Stomach (tissue), 9 donors: ENCODE measurements around the gene NANS. TPM values are rescaled to one million over a fixed set of nuclear protein-coding genes. Genes with fewer than 3 reads are reported as not detected.

Source experiments
- DNase-seq, 2 donors: peaks; one replicate each; pipeline versions ENCODE4 v3.0.0 to v3.0.0-alpha.2; 2013 to 2019
- H3K27ac ChIP-seq, 5 donors: fragments of 200-600 bp in 4 of 5; sonication (generic) in 4 of 5; one replicate each; pipeline ENCODE4 v1.5.1; 2013 to 2019; ENCODE audit warnings: mild to moderate bottlenecking in 1 of 5, moderate library complexity in 1 of 5
- H3K27me3 ChIP-seq, 3 donors: fragments of 200-600 bp; sonication (generic); one replicate each; pipeline ENCODE4 v1.5.1; 2017 to 2019; ENCODE audit warnings: mixed run types in 1 of 3
- H3K36me3 ChIP-seq, 4 donors: fragments of 200-600 bp; sonication (generic); 1 replicate in 3 of 4; 2 replicates in 1 of 4; pipeline ENCODE4 v1.5.1; 2016 to 2019
- H3K4me1 ChIP-seq, 4 donors: fragments of 200-600 bp; sonication (generic); one replicate each; pipeline ENCODE4 v1.5.1; 2016 to 2019
- H3K4me3 ChIP-seq, 4 donors: fragments of 200-600 bp; sonication (generic) in 3 of 4; one replicate each; pipeline ENCODE4 v1.5.1; 2016 to 2019; ENCODE audit warnings: mild to moderate bottlenecking in 1 of 4
- H3K9me3 ChIP-seq, 4 donors: fragments of 200-600 bp; sonication (generic); one replicate each; pipeline ENCODE4 v1.5.1; 2016 to 2019
- CTCF ChIP-seq, 7 experiments: fragments of 450-650 bp in 4 of 7; fragments of 200-600 bp in 3 of 7; sonication (generic) in 3 of 7; IDR thresholded peaks; one replicate each; pipeline ENCODE4 v1.5.1; 2016 to 2019; ENCODE audit warnings: antibody characterized with exemption in 7 of 7, control low read depth in 2 of 7, mild to moderate bottlenecking in 1 of 7
- EP300 ChIP-seq: sonication (generic); formaldehyde crosslinking; IDR thresholded peaks from one replicate; pipeline ENCODE4 v1.6.1; 2017; ENCODE audit warnings: antibody characterized with exemption
- POLR2A ChIP-seq, 4 donors: fragments of 450-650 bp; IDR thresholded peaks; one replicate each; pipeline ENCODE4 v1.6.1; 2016; ENCODE audit warnings: antibody characterized with exemption in 4 of 4, control low read depth in 2 of 4, mild to moderate bottlenecking in 1 of 4, moderate library complexity in 1 of 4
- POLR2AphosphoS5 ChIP-seq, 3 donors: sonication (generic); formaldehyde crosslinking; IDR thresholded peaks; one replicate each; pipeline ENCODE4 v1.6.1; 2016; ENCODE audit warnings: antibody characterized with exemption in 3 of 3
- WGBS, 5 donors: extraction: QIAGEN DNeasy Blood & Tissue Kit in 3 of 5; methylation state at CpG; one replicate each; pipeline versions ENCODE4 v1.1.5 to v1.1.7; 2013 to 2018; 5-methylcytosine and 5-hydroxymethylcytosine counted together
- intact Hi-C: fragments of 100-400 bp; cut with DNase I; formaldehyde crosslinking; loops from one replicate; pipeline ENCODE4 v1.15.1; 2023; ENCODE audit warnings: low total_unique reads
- polyA plus RNA-seq, 3 donors: library from polyadenylated mRNA; stranded (reverse); fragments of 200-250 nt; gene quantifications; one replicate each; pipeline ENCODE4 v1.2.3, GENCODE V29; 2013
- total RNA-seq, 5 donors: library from RNA; depleted of rRNA; stranded (reverse); fragments of >200 nt; gene quantifications; one replicate each; pipeline versions ENCODE4 v1.1.0 to v1.2.3, GENCODE V29; 2014 to 2016
- donor health status: healthy with polysubstance abuse.
- donor health status: Bipolar disorder and iron deficiency.
- donor health status: healthy.

NANS gene
- total and polyA plus RNA-seq, 8 donors = 12.1 to 261 (median 92.1) TPM

GRCh38 chr9:98078895-98079294 lies 22.4 kb downstream of the NANS start:
- intact Hi-C loops = no loop called here
- H3K27me3 ChIP-seq = no peaks in the 10 kb centered on the region
- no peak for DNase-seq
- H3K4me3 ChIP-seq = no peak overlapping the region
- no peaks in the 10 kb centered on the region for H3K9me3 ChIP-seq
- peaks cover 33 to 58% (median 43%) of the 10 kb centered on the region in 4 donors for H3K4me1 ChIP-seq
- no peak overlapping the region for H3K27ac ChIP-seq
- peaks cover 49 to 73% (median 71%) of the 10 kb centered on the region in 4 donors for H3K36me3 ChIP-seq
- TF ChIP-seq POLR2AphosphoS5 (IDR thresholded peaks at IDR 0.05) (no peak), CTCF (IDR thresholded peaks at IDR 0.05) (no peak), EP300 (no peak), POLR2A (IDR thresholded peaks at IDR 0.05) (no peak)
- 77 to 90% (median 83%) methylated on average over 5 of the region's 5 CpGs for WGBS, 5 donors

- peaks cover 49 to 87% (median 81%) of the 10 kb centered on the region in 4 donors for H3K36me3 ChIP-seq
- WGBS, 5 donors = 89 to 100% (median 100%) methylated on average over 1 of the region's 1 CpG
- H3K27ac ChIP-seq = peak overlapping the region in 3 of 5 donors; percentile 61 to 79 (median 62)
Observed at GRCh38 chr9:98080326-98080725, 23.8 kb downstream of the NANS start.

GRCh38 chr9:98080780-98081179 lies 24.2 kb downstream of the NANS start:
- DNase-seq = no peak
- 57 to 86% (median 82%) methylated on average over 10 to 12 of the region's 12 CpGs for WGBS, 5 donors
- TF ChIP-seq POLR2AphosphoS5 (IDR thresholded peaks at IDR 0.05) = no peak
- no peak for TF ChIP-seq EP300
- TF ChIP-seq POLR2A (IDR thresholded peaks at IDR 0.05) = no peak
- no peak for TF ChIP-seq CTCF (IDR thresholded peaks at IDR 0.05)
- Histone ChIP-seq H3K36me3 (peaks cover 49 to 90% (median 81%) of the 10 kb centered on the region in 4 donors), H3K4me1 (peaks cover 18 to 39% (median 27%) of the 10 kb centered on the region in 4 donors), H3K27me3 (no peaks in the 10 kb centered on the region), H3K4me3 (no peak overlapping the region), H3K9me3 (no peaks in the 10 kb centered on the region), H3K27ac (peak overlapping the region in 3 of 5 donors; percentile 61 to 79 (median 62))
- intact Hi-C loops = no loop called here

More at GRCh38 chr9:98080326-98080725, 23.8 kb downstream of the NANS start:
- no peak for TF ChIP-seq POLR2A (IDR thresholded peaks at IDR 0.05)
- no peak for TF ChIP-seq POLR2AphosphoS5 (IDR thresholded peaks at IDR 0.05)
- no peak for TF ChIP-seq CTCF (IDR thresholded peaks at IDR 0.05)
- TF ChIP-seq EP300 = no peak
- H3K27me3 ChIP-seq = no peaks in the 10 kb centered on the region
- intact Hi-C loops = no loop called here
- H3K9me3 ChIP-seq = no peaks in the 10 kb centered on the region
- H3K4me1 ChIP-seq = peaks cover 22 to 44% (median 29%) of the 10 kb centered on the region in 4 donors
- H3K4me3 ChIP-seq = no peak overlapping the region
- no peak for DNase-seq

GRCh38 chr9:98081477-98082219 lies 25.1 kb downstream of the NANS start:
- TF ChIP-seq EP300 (no peak), POLR2AphosphoS5 (IDR thresholded peaks at IDR 0.05) (peak in 2 of 3 donors; percentile 12 to 76), POLR2A (IDR thresholded peaks at IDR 0.05) (no peak)
- Histone ChIP-seq H3K27me3 (no peaks in the 10 kb centered on the region), H3K9me3 (no peaks in the 10 kb centered on the region), H3K27ac (peak overlapping the region in 3 of 5 donors; percentile 61 to 79 (median 62)), H3K4me3 (no peak overlapping the region), H3K36me3 (peaks cover 49 to 95% (median 83%) of the 10 kb centered on the region in 4 donors), H3K4me1 (peaks cover 11 to 33% (median 21%) of the 10 kb centered on the region in 4 donors)
- peak in 1 of 2 donors; percentile 54 for DNase-seq
- WGBS, 5 donors = 52 to 68% (median 54%) methylated on average over 6 of the region's 6 CpGs
- intact Hi-C loops = no loop called here
